HG02840 (cell line): ENCODE results near the gene ICAM1.

ENCODE experiments used
- ATAC-seq: cut with Tn5 transposase; IDR thresholded peaks from one replicate; pipeline ENCODE4 v1.9.1; 2021; ENCODE audit warnings: mild to moderate bottlenecking, moderate library complexity, moderate number of reproducible peaks; ENCODE audit not compliant: unreplicated experiment, low FRiP score

ICAM1 gene

GRCh38 chr19:10318807-10319682, 48.1 kb downstream of the ICAM1 start:
- ATAC-seq, result no peak

GRCh38 chr19:10320602-10321416, 49.9 kb downstream of the ICAM1 start:
- no peak for ATAC-seq

GRCh38 chr19:10321417-10321797, 50.5 kb downstream of the ICAM1 start:
- no peak for ATAC-seq

GRCh38 chr19:10321874-10322835, 51.2 kb downstream of the ICAM1 start:
- no peak for ATAC-seq

- no peak for ATAC-seq
Measured at GRCh38 chr19:10325732-10326131, 54.8 kb downstream of the ICAM1 start.

GRCh38 chr19:10327793-10328192, 56.9 kb downstream of the ICAM1 start:
- ATAC-seq, result no peak

GRCh38 chr19:10328558-10329429, 57.9 kb downstream of the ICAM1 start:
- no peak for ATAC-seq

GRCh38 chr19:10329555-10329954, 58.6 kb downstream of the ICAM1 start:
- no peak for ATAC-seq

GRCh38 chr19:10332158-10332964, 61.4 kb downstream of the ICAM1 start:
- no peak for ATAC-seq

- peak; percentile 82 for ATAC-seq
Measured at GRCh38 chr19:10332965-10333757, 62.2 kb downstream of the ICAM1 start, which contains the start of gene RAVER1. Gene RAVER1 (minus strand): TSS chr19:10333529. CDS start chr19:10333507, 22 bp downstream.

- ATAC-seq, result no peak
Measured at GRCh38 chr19:10333758-10334587, 63.1 kb downstream of the ICAM1 start.

GRCh38 chr19:10334588-10335351, 63.9 kb downstream of the ICAM1 start:
- no peak for ATAC-seq

GRCh38 chr19:10335352-10335985, 64.5 kb downstream of the ICAM1 start:
- no peak for ATAC-seq
